Measurements from ENCODE around the gene GGCT.

DNA sequence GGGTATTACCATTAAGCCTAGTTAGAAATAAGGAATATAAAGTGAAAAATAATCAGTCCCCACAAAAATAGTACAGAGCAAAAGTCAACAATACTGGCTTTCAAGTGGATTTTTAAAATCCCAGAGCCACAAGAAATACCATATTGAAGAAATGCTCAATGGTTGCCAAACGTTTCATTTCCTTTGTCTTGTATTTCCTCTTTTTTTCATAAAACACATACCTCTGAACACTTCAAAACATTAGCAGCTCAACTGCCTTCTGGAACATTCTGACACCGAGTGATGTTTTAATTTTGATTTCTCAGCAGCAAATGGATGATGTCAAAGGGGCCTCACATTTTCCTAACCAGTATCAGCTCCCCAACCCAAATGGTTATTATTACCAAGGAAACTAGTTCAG lies 36.6 kb downstream of the GGCT start:
- no peak for TF ChIP-seq POLR2A (IDR thresholded peaks at IDR 0.05)
- TF ChIP-seq, protein P1, sequence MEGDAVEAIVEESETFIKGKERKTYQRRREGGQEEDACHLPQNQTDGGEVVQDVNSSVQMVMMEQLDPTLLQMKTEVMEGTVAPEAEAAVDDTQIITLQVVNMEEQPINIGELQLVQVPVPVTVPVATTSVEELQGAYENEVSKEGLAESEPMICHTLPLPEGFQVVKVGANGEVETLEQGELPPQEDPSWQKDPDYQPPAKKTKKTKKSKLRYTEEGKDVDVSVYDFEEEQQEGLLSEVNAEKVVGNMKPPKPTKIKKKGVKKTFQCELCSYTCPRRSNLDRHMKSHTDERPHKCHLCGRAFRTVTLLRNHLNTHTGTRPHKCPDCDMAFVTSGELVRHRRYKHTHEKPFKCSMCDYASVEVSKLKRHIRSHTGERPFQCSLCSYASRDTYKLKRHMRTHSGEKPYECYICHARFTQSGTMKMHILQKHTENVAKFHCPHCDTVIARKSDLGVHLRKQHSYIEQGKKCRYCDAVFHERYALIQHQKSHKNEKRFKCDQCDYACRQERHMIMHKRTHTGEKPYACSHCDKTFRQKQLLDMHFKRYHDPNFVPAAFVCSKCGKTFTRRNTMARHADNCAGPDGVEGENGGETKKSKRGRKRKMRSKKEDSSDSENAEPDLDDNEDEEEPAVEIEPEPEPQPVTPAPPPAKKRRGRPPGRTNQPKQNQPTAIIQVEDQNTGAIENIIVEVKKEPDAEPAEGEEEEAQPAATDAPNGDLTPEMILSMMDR (IDR thresholded peaks at IDR 0.05 in 4 of 5, conservative IDR thresholded peaks at IDR 0.05 in 1 of 5): no peak

Measured in gastrocnemius medialis (tissue), 4 donors.